PC-9 (cell line): ENCODE data around the gene DLG2.

ENCODE experiments used
- CTCF ChIP-seq: fragments of 200-600 bp; sonication (generic); conservative IDR thresholded peaks from 2 replicates; pipeline ENCODE4 v1.6.1; 2017; ENCODE audit warnings: mixed run types, antibody characterized with exemption, mild to moderate bottlenecking, moderate library complexity
- EZH2 ChIP-seq: fragments of 200-600 bp; sonication (generic); IDR thresholded peaks from 2 replicates; pipeline ENCODE4 v1.8.0; 2017; ENCODE audit warnings: antibody characterized with exemption, low read depth

- TF ChIP-seq CTCF (no peak), EZH2 (no peak)
These were observed 1882.4 kb downstream of the DLG2 start for GRCh38 chr11:83744620-83745192.
